Astrocyte of the cerebellum (primary cell): ENCODE results near the gene ASIC1.

Source experiments
- DNase-seq: peaks from one replicate; pipeline ENCODE4 v3.0.0-alpha.2; 2011; ENCODE audit warnings: low read depth
- H3K4me3 ChIP-seq: 2 replicates; pipeline ENCODE4 v1.5.1; 2011; ENCODE audit warnings: mild to moderate bottlenecking, low read depth, low read length, moderate library complexity
- CTCF ChIP-seq: IDR thresholded peaks from 2 replicates; pipeline ENCODE4 v1.5.1; 2012; ENCODE audit warnings: low read length, low read depth, moderate library complexity, mild to moderate bottlenecking; ENCODE audit errors: missing control alignments
- in situ Hi-C: cut with HindIII; loops from 2 replicates; pipeline ENCODE4 v1.10.0; 2017; ENCODE audit warnings: low sequenced_read_pairs

The ASIC1 gene

DNA sequence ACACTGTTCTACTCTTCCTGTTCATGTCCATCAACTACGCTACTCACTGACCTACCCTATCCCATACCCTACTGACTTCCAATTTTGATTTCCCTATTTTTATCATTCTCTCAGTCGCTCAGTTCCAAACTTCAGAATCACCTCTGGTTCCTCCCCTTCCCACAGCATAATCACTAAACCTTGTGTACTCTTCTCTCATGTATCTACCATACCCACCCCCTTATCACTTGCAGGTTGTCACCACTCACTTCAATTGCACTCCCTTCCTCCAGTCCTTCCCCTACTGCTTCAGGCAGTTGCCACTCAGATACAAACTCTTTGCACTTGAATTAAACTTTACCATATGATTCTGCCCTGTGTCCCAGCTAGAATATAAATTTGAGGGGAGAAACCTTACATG, 38.4 kb upstream of the ASIC1 start:
- no peak overlapping the region for H3K4me3 ChIP-seq
- DNase-seq: no peak
- in situ Hi-C loops: no loop called here
- TF ChIP-seq CTCF: no peak

GRCh38 chr12:50019524-50019923, 37.9 kb upstream of the ASIC1 start:
- no peak overlapping the region for H3K4me3 ChIP-seq
- no peak for TF ChIP-seq CTCF
- in situ Hi-C loops: no loop called here
- no peak for DNase-seq

DNA sequence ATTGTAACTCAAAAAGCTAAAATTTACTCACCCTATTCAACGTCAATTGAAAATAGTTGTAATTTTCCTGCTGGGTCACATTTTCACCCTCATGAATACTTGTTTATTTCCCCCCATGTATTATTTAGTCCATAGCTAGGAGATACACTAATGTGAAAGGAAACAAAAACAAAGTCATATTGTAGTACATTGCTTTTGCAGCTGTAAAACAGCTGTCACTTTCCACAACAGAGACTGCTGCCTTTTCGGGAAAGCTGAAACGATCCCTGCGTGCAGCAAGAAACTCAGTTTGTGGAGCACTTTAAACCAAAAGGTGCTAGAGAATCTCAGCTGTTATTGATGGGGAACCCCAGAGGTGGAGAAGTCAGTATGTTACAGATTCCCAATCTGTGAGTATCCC, 36.4 kb upstream of the ASIC1 start:
- no peak overlapping the region for H3K4me3 ChIP-seq
- in situ Hi-C loops: no loop called here
- TF ChIP-seq CTCF: no peak
- no peak for DNase-seq

- no peak overlapping the region for H3K4me3 ChIP-seq
- no peak for DNase-seq
- in situ Hi-C loops: no loop called here
- TF ChIP-seq CTCF: no peak
Measured at GRCh38 chr12:50022903-50023302, 34.5 kb upstream of the ASIC1 start.

DNA sequence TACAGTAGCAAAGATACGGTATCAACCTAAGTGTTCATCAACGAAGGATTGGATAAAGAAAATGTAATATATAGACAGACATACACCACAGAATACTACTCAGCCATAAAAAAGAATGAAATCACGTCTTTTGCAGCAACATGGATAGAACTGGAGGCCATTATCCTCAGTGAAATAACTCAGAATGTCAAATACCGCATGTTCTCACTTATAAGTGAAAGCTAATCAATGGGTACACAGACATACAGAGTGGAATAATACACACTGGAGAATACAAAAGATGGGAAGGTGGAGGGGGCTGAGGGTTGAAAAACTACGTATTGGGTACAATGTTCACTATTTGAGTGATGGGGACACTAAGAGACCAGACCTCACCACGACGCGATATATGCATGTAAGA, 33.2 kb upstream of the ASIC1 start:
- TF ChIP-seq CTCF: no peak

DNA sequence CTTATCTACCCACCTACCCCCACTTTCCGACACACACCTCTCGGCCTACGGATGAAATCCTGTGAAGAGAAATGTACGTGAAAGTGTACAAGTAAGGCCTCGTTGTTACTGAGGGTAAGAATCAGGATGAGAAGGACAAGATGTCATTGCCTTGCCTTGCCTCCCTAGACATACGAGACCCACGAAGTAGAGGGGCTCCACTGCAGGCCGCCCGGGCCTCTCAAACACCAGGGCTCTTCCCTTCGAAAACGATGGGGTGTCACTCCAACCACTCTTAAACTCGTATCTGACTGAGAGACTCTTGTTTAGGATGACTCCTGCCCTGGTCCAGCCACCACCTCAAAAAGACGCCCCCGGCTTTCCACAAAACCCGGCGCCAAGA, 32.6 kb upstream of the ASIC1 start:
- peak overlapping the region; percentile 82 for H3K4me3 ChIP-seq
- in situ Hi-C loops: no loop called here
- TF ChIP-seq CTCF: no peak
- DNase-seq: no peak

More for the DNA sequence above, 33.2 kb upstream of the ASIC1 start:
- in situ Hi-C loops: no loop called here
- no peak for DNase-seq
- H3K4me3 ChIP-seq: peak overlapping the region; percentile 82
